PFSK-1 (cell line): Measurements from ENCODE around the gene SLC38A10.

Experiments used
- POLR2AphosphoS5 ChIP-seq: IDR thresholded peaks from 2 replicates; pipeline ENCODE4 v1.6.1; 2012; ENCODE audit warnings: low read depth, mild to moderate bottlenecking, control low read depth, low read length, moderate library complexity
- TAF1 ChIP-seq: IDR thresholded peaks from 2 replicates; pipeline ENCODE4 v1.6.1; 2012; ENCODE audit warnings: low read length, control low read depth, borderline replicate concordance; ENCODE audit not compliant: insufficient read depth
- TF ChIP-seq, protein P1 (sequence below), 2 experiments: IDR thresholded peaks; 2 replicates each; pipeline versions ENCODE4 v1.6.1 to v1.8.0; 2011 to 2012; ENCODE audit warnings: low read depth in 2 of 2, low read length in 2 of 2, control low read depth in 1 of 2, inconsistent platforms in 1 of 2, mild to moderate bottlenecking in 1 of 2, moderate library complexity in 1 of 2; ENCODE audit not compliant: insufficient read depth in 1 of 2

DNA sequence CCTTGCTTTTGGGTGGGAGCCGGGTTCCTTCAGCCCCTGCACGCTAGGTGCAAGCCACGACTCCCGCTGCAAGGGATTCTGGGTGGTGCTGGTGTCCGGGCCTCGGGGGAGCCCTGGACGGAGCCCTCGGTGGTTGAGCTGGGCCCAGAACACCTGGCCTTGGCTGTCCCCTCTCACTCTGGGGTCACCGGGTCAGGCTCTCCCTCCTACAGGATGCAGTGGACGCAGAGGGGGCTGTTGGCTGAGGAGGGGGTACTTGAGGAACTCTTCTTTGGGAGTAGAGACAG is 27.9 kb upstream of the SLC38A10 start:
- TF ChIP-seq POLR2AphosphoS5 (no peak), TAF1 (no peak)
- TF ChIP-seq, protein P1, sequence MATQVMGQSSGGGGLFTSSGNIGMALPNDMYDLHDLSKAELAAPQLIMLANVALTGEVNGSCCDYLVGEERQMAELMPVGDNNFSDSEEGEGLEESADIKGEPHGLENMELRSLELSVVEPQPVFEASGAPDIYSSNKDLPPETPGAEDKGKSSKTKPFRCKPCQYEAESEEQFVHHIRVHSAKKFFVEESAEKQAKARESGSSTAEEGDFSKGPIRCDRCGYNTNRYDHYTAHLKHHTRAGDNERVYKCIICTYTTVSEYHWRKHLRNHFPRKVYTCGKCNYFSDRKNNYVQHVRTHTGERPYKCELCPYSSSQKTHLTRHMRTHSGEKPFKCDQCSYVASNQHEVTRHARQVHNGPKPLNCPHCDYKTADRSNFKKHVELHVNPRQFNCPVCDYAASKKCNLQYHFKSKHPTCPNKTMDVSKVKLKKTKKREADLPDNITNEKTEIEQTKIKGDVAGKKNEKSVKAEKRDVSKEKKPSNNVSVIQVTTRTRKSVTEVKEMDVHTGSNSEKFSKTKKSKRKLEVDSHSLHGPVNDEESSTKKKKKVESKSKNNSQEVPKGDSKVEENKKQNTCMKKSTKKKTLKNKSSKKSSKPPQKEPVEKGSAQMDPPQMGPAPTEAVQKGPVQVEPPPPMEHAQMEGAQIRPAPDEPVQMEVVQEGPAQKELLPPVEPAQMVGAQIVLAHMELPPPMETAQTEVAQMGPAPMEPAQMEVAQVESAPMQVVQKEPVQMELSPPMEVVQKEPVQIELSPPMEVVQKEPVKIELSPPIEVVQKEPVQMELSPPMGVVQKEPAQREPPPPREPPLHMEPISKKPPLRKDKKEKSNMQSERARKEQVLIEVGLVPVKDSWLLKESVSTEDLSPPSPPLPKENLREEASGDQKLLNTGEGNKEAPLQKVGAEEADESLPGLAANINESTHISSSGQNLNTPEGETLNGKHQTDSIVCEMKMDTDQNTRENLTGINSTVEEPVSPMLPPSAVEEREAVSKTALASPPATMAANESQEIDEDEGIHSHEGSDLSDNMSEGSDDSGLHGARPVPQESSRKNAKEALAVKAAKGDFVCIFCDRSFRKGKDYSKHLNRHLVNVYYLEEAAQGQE (IDR thresholded peaks at IDR 0.05; ENCODE audit: insufficient read depth in 1 of 2, low read depth in 2 of 2, low read length in 2 of 2): no peak
